Tibial nerve (tissue), 4 donors: ENCODE measurements around the gene MED9. TPM values are rescaled to one million over a fixed set of nuclear protein-coding genes. Genes with fewer than 3 reads are reported as not detected.

Experiments used
- DNase-seq, 2 donors: peaks; one replicate each; pipeline ENCODE4 v3.0.0-alpha.2; 2019; ENCODE audit warnings: low spot score in 2 of 2
- H3K27ac ChIP-seq, 4 donors: fragments of 200-600 bp; sonication (generic) in 3 of 4; one replicate each; pipeline ENCODE4 v1.5.1; 2017 to 2019; ENCODE audit warnings: mild to moderate bottlenecking in 1 of 4
- H3K27me3 ChIP-seq, 2 donors: fragments of 200-600 bp; sonication (generic) in 1 of 2; one replicate each; pipeline versions ENCODE4 v1.5.1 to v1.6.0; 2017 to 2019
- H3K36me3 ChIP-seq, 3 donors: fragments of 200-600 bp; sonication (generic); one replicate each; pipeline ENCODE4 v1.5.1; 2018 to 2019
- H3K4me1 ChIP-seq, 4 donors: fragments of 200-600 bp; sonication (generic) in 3 of 4; one replicate each; pipeline ENCODE4 v1.5.1; 2017 to 2019
- H3K4me3 ChIP-seq, 4 donors: fragments of 200-600 bp; sonication (generic) in 3 of 4; one replicate each; pipeline ENCODE4 v1.5.1; 2017 to 2019; ENCODE audit warnings: mild to moderate bottlenecking in 1 of 4, moderate library complexity in 1 of 4
- H3K9me3 ChIP-seq, 4 donors: fragments of 200-600 bp; sonication (generic) in 3 of 4; one replicate each; pipeline ENCODE4 v1.5.1; 2017 to 2019
- EP300 ChIP-seq, 2 donors: sonication (generic); formaldehyde crosslinking; IDR thresholded peaks; one replicate each; pipeline ENCODE4 v1.6.1; 2017; ENCODE audit warnings: antibody characterized with exemption in 2 of 2, mild to moderate bottlenecking in 1 of 2
- POLR2A ChIP-seq, 2 donors: fragments of 450-650 bp; IDR thresholded peaks; one replicate each; pipeline ENCODE4 v1.6.1; 2017; ENCODE audit warnings: antibody characterized with exemption in 2 of 2, mild to moderate bottlenecking in 2 of 2, moderate library complexity in 2 of 2
- WGBS, 2 donors: methylation state at CpG; one replicate each; pipeline ENCODE4 v1.1.5; 2018; 5-methylcytosine and 5-hydroxymethylcytosine counted together
- small RNA-seq: library from RNA; depleted of rRNA; stranded (forward); fragments of <200 nt; gene quantifications from one replicate; pipeline ENCODE3, GENCODE V24; 2016
- total RNA-seq, 4 donors: library from RNA; depleted of rRNA; stranded (reverse); fragments of >200 nt; gene quantifications; one replicate each; pipeline ENCODE4 v1.1.0, GENCODE V29; 2016
- TF ChIP-seq, protein P1 (sequence below), 5 experiments: fragments of 200-600 bp in 3 of 5; fragments of 450-650 bp in 2 of 5; sonication (generic) in 3 of 5; IDR thresholded peaks; one replicate each; pipeline ENCODE4 v1.5.1; 2016 to 2019; ENCODE audit warnings: antibody characterized with exemption in 5 of 5, mild to moderate bottlenecking in 3 of 5, moderate library complexity in 2 of 5

MED9 gene
- total RNA-seq, 4 donors from 2014 or later, result 8.0 to 17.5 (median 13.6) TPM

DNA sequence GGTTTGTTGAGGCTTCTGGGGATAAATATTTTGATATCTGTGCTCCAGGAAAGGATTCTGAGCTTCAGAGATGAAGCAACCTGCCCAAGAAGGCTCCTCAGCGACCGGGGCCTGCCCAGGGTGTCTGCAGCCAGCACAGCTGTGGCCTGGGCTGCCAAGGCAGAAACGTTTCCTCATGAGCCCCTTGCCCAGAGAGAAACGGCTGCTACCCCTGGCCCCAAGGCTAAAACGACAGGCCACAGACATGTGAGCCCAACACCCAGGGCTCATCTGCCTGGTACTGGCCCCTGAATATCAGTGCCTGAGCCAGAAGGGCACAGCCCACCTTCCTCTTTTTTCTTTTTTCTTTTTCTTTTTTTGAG, 64.8 kb downstream of the MED9 start:
- no peak for DNase-seq
- Histone ChIP-seq H3K27ac (no peak overlapping the region), H3K4me3 (no peak overlapping the region), H3K9me3 (no peaks in the 10 kb centered on the region), H3K4me1 (peaks cover 0 to 14% (median 6%) of the 10 kb centered on the region in 4 donors), H3K36me3 (peaks cover 0 to 4% (median 0%) of the 10 kb centered on the region in 3 donors), H3K27me3 (no peaks in the 10 kb centered on the region)
- TF ChIP-seq, protein P1, sequence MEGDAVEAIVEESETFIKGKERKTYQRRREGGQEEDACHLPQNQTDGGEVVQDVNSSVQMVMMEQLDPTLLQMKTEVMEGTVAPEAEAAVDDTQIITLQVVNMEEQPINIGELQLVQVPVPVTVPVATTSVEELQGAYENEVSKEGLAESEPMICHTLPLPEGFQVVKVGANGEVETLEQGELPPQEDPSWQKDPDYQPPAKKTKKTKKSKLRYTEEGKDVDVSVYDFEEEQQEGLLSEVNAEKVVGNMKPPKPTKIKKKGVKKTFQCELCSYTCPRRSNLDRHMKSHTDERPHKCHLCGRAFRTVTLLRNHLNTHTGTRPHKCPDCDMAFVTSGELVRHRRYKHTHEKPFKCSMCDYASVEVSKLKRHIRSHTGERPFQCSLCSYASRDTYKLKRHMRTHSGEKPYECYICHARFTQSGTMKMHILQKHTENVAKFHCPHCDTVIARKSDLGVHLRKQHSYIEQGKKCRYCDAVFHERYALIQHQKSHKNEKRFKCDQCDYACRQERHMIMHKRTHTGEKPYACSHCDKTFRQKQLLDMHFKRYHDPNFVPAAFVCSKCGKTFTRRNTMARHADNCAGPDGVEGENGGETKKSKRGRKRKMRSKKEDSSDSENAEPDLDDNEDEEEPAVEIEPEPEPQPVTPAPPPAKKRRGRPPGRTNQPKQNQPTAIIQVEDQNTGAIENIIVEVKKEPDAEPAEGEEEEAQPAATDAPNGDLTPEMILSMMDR (IDR thresholded peaks at IDR 0.05), result no peak
- no peak for TF ChIP-seq EP300 (IDR thresholded peaks at IDR 0.05)
- no peak for TF ChIP-seq POLR2A (IDR thresholded peaks at IDR 0.05)
- 66 to 72% methylated on average over 5 of the region's 5 CpGs for WGBS, 2 donors

Small RNAs within 50 kb of the gene (small RNA-seq; reads per million reads assigned to genes)
- not detected for gene RF00019

Other genes with a start within 250 kb of the MED9 start
- 10 to 100 TPM; 71.5 to 85.9 (median 76.6) TPM for gene FLCN, start 239.8 kb upstream of the MED9 start, total RNA-seq
- 10 to 100 TPM; 15.7 to 58.8 (median 47.6) TPM for gene COPS3, start 195.8 kb upstream of the MED9 start, total RNA-seq
- 10 to 100 TPM in 1 of 4 donors, 1 to 10 TPM in 3; 4.8 to 11.2 (median 7.7) TPM for gene NT5M, start 173.6 kb upstream of the MED9 start, total RNA-seq
- 100 to 1,000 TPM; 166 to 250 (median 231) TPM for gene RASD1, start 19.4 kb downstream of the MED9 start, total RNA-seq
- 10 to 100 TPM; 29.5 to 80.8 (median 58.8) TPM for gene PEMT, start 114.7 kb downstream of the MED9 start, total RNA-seq
- 10 to 100 TPM; 32.9 to 52.7 (median 45.9) TPM for gene RAI1, start 204.5 kb downstream of the MED9 start, total RNA-seq